SK-N-SH (cell line): Measurements from ENCODE around the gene STAMBP. TPM values are rescaled to one million over a fixed set of nuclear protein-coding genes. Genes with fewer than 3 reads are reported as not detected.

ENCODE experiments used
- CTCF ChIA-PET: fragments of 300-600, 350-600 bp; formaldehyde crosslinking; extraction: SDS; loops from one replicate; lab custom pipeline; 2021; lab: Yijun Ruan, JAX
- POLR2A ChIA-PET: fragments of 350-600 bp; sonication (Branson Sonifier 250); formaldehyde crosslinking; extraction: SDS; loops from one replicate; lab custom pipeline; 2020; ENCODE audit warnings: antibody characterized with exemption, inconsistent platforms; lab: Yijun Ruan, JAX
- DNase-seq: peaks from one replicate; pipeline ENCODE4 v3.0.0; 2012
- H2AFZ ChIP-seq: fragments of 200-600 bp; sonication (generic); 2 replicates; pipeline ENCODE4 v1.8.1; 2016; ENCODE audit warnings: antibody characterized with exemption, mild to moderate bottlenecking, low read depth
- H3F3A ChIP-seq: fragments of 200-600 bp; sonication (generic); replicated peaks from 2 replicates; pipeline ENCODE3; 2016; ENCODE audit warnings: antibody characterized with exemption, mild to moderate bottlenecking; ENCODE audit not compliant: insufficient read depth
- H3K27ac ChIP-seq, 2 experiments: fragments of 200-500 bp in 1 of 2; fragments of 200-600 bp in 1 of 2; sonication (Bioruptor generic) in 1 of 2; sonication (generic), shearing (Covaris generic) in 1 of 2; 2 replicates each; pipeline versions ENCODE4 v1.5.1 to v1.6.1; 2014 to 2016; ENCODE audit warnings: low read depth in 2 of 2, inconsistent platforms in 1 of 2, low read length in 1 of 2, mild to moderate bottlenecking in 1 of 2, mixed read lengths in 1 of 2
- H3K27me3 ChIP-seq: fragments of 200-600 bp; sonication (generic), shearing (Covaris generic); 2 replicates; pipeline ENCODE4 v1.6.1; 2016; ENCODE audit warnings: mixed run types; ENCODE audit not compliant: insufficient read depth
- H3K36me3 ChIP-seq, 2 experiments: fragments of 200-500 bp in 1 of 2; fragments of 200-600 bp in 1 of 2; sonication (Bioruptor generic) in 1 of 2; sonication (generic) in 1 of 2; replicated peaks in 1 of 2; 2 replicates each; pipeline versions ENCODE3 to v1.5.1; 2014 to 2016; ENCODE audit warnings: low read length in 1 of 2, mild to moderate bottlenecking in 1 of 2; ENCODE audit not compliant: insufficient read depth in 2 of 2, control insufficient read depth in 1 of 2
- H3K4me1 ChIP-seq, 2 experiments: fragments of 200-500 bp in 1 of 2; fragments of 200-600 bp in 1 of 2; sonication (Bioruptor generic) in 1 of 2; sonication (generic), shearing (Covaris generic) in 1 of 2; 2 replicates each; pipeline versions ENCODE4 v1.5.1 to v1.6.1; 2014 to 2016; ENCODE audit warnings: low read depth in 1 of 2, low read length in 1 of 2, mixed run types in 1 of 2; ENCODE audit not compliant: insufficient read depth in 2 of 2, control insufficient read depth in 1 of 2
- H3K4me2 ChIP-seq: fragments of 200-600 bp; sonication (generic), shearing (Covaris generic); 2 replicates; pipeline ENCODE4 v1.6.1; 2017; ENCODE audit warnings: mixed run types
- H3K4me3 ChIP-seq, 2 experiments: fragments of 200-500 bp in 1 of 2; fragments of 200-600 bp in 1 of 2; sonication (Bioruptor generic) in 1 of 2; sonication (generic), shearing (Covaris generic) in 1 of 2; 2 replicates each; pipeline versions ENCODE4 v1.5.1 to v1.8.1; 2014 to 2016; ENCODE audit warnings: low read depth in 2 of 2, inconsistent platforms in 1 of 2, low read length in 1 of 2, mild to moderate bottlenecking in 1 of 2, mixed read lengths in 1 of 2, moderate library complexity in 1 of 2
- H3K79me2 ChIP-seq: fragments of 200-600 bp; sonication (generic); 2 replicates; pipeline ENCODE4 v1.8.1; 2017; ENCODE audit warnings: mild to moderate bottlenecking; ENCODE audit not compliant: insufficient read depth
- H3K9ac ChIP-seq: fragments of 200-600 bp; sonication (generic); 2 replicates; pipeline ENCODE4 v1.6.1; 2017; ENCODE audit warnings: mixed run types
- H3K9me2 ChIP-seq: fragments of 200-600 bp; sonication (generic); 2 replicates; pipeline ENCODE4 v1.6.1; 2017; ENCODE audit warnings: mixed run types
- H3K9me3 ChIP-seq: fragments of 200-600 bp; sonication (generic); 2 replicates; pipeline ENCODE4 v1.6.1; 2017; ENCODE audit warnings: mixed run types, mild to moderate bottlenecking, moderate library complexity
- H4K20me1 ChIP-seq: fragments of 200-600 bp; sonication (generic); 2 replicates; pipeline ENCODE4 v1.6.1; 2017; ENCODE audit warnings: mild to moderate bottlenecking, mixed run types; ENCODE audit not compliant: insufficient read depth
- CHD2 ChIP-seq: fragments of 150-350 bp; IDR thresholded peaks from 2 replicates; pipeline ENCODE4 v1.6.1; 2018; ENCODE audit warnings: low read length; ENCODE audit not compliant: partially characterized antibody
- ELF1 ChIP-seq: IDR thresholded peaks from 2 replicates; pipeline ENCODE4 v1.4.0; 2012
- EP300 ChIP-seq, 2 experiments: IDR thresholded peaks; 2 replicates each; pipeline versions ENCODE4 v1.4.0 to v1.6.1; 2012; ENCODE audit warnings: borderline replicate concordance in 1 of 2, low read depth in 1 of 2, low read length in 1 of 2
- FOXJ3 ChIP-seq: sonication (generic); formaldehyde crosslinking; IDR thresholded peaks from 2 replicates; pipeline ENCODE4 v1.5.1; 2020; ENCODE audit warnings: mild to moderate bottlenecking, missing genetic modification reagents
- FOXM1 ChIP-seq: IDR thresholded peaks from 2 replicates; pipeline ENCODE4 v1.4.0; 2012; ENCODE audit warnings: low read depth, mild to moderate bottlenecking
- GATA2 ChIP-seq: sonication (generic); formaldehyde crosslinking; IDR thresholded peaks from 2 replicates; pipeline ENCODE4 v1.5.0; 2020; ENCODE audit warnings: mild to moderate bottlenecking, missing genetic modification reagents
- JUND ChIP-seq: IDR thresholded peaks from 2 replicates; pipeline ENCODE4 v1.4.0; 2012
- MAX ChIP-seq: IDR thresholded peaks from 2 replicates; pipeline ENCODE4 v1.4.0; 2012; ENCODE audit warnings: low read depth
- MEF2A ChIP-seq: IDR thresholded peaks from 2 replicates; pipeline ENCODE4 v1.4.0; 2012; ENCODE audit warnings: low read depth, borderline replicate concordance
- MXI1 ChIP-seq: IDR thresholded peaks from 2 replicates; pipeline ENCODE4 v1.6.1; 2012; ENCODE audit warnings: mild to moderate bottlenecking, low read depth, low read length, improper control_type of control experiment
- NFIC ChIP-seq: IDR thresholded peaks from 2 replicates; pipeline ENCODE4 v1.4.0; 2012; ENCODE audit warnings: borderline replicate concordance
- POLR2AphosphoS5 ChIP-seq: IDR thresholded peaks from 2 replicates; pipeline ENCODE4 v1.6.1; 2012; ENCODE audit warnings: low read depth, low read length
- RAD21 ChIP-seq: IDR thresholded peaks from 2 replicates; pipeline ENCODE4 v1.6.1; 2012; ENCODE audit warnings: mild to moderate bottlenecking, low read length
- RCOR1 ChIP-seq: fragments of 150-350 bp; IDR thresholded peaks from 2 replicates; pipeline ENCODE4 v1.6.1; 2017; ENCODE audit warnings: antibody characterized with exemption, low read length
- REST ChIP-seq: IDR thresholded peaks from 2 replicates; pipeline ENCODE4 v1.6.1; 2012; ENCODE audit warnings: mild to moderate bottlenecking, low read depth, low read length, moderate library complexity
- RFX5 ChIP-seq: IDR thresholded peaks from 2 replicates; pipeline ENCODE4 v1.6.1; 2012; ENCODE audit warnings: mild to moderate bottlenecking, improper control_type of control experiment, low read length
- RXRA ChIP-seq: IDR thresholded peaks from 2 replicates; pipeline ENCODE4 v1.4.0; 2012; ENCODE audit warnings: low read depth, mild to moderate bottlenecking, borderline replicate concordance
- SMC3 ChIP-seq: IDR thresholded peaks from 2 replicates; pipeline ENCODE4 v1.6.1; 2012; ENCODE audit warnings: low read depth, low read length, improper control_type of control experiment
- USF1 ChIP-seq: IDR thresholded peaks from 2 replicates; pipeline ENCODE4 v1.4.0; 2012; ENCODE audit warnings: low read depth, borderline replicate concordance
- ZBTB33 ChIP-seq: IDR thresholded peaks from 2 replicates; pipeline ENCODE4 v1.4.0; 2012; ENCODE audit warnings: low read depth, borderline replicate concordance
- WGBS: methylation state at CpG from one replicate; pipeline ENCODE4 v1.1.6; 2017; ENCODE audit warnings: low lambda C conversion rate; 5-methylcytosine and 5-hydroxymethylcytosine counted together
- polyA plus RNA-seq, 3 experiments: library from polyadenylated mRNA; depleted of rRNA; stranded (reverse); fragments of >200 nt; gene quantifications; 2 replicates each; pipeline ENCODE4 v1.2.3, GENCODE V29; 2012

The STAMBP gene
- polyA plus RNA-seq, 1 of the 3 experiments (the other 2 are of a cell fraction): 42.2 TPM

- Histone ChIP-seq H3K79me2 (no peaks in the 10 kb centered on the region), H3K9ac (no peak overlapping the region), H4K20me1 (no peaks in the 10 kb centered on the region), H3K9me3 (no peaks in the 10 kb centered on the region), H3K36me3 (no peaks in the 10 kb centered on the region), H2AFZ (no peak overlapping the region), H3K4me3 (no peak overlapping the region), H3K4me1 (peaks cover 0 to 5% of the 10 kb centered on the region in 2 experiments; a peak in 1 of 4 replicates), H3F3A (no peaks in the 10 kb centered on the region), H3K27me3 (no peaks in the 10 kb centered on the region; the same call in 1 of the 2 replicates), H3K9me2 (no peaks in the 10 kb centered on the region), H3K27ac (no peak overlapping the region), H3K4me2 (no peak overlapping the region)
- ChIA-PET POLR2A (no interaction called here), CTCF (interaction anchor here (0.8 kb wide), 1 partner anchor 202 kb away, joined by 3 read pairs; no protein-coding TSS in a partner anchor)
- no peak for DNase-seq
- 74% methylated on average over 2 of the region's 2 CpGs for WGBS
- TF ChIP-seq JUND (no peak), POLR2AphosphoS5 (no peak), MEF2A (no peak), RCOR1 (no peak), RFX5 (no peak), NFIC (no peak), FOXM1 (no peak), ZBTB33 (no peak), USF1 (no peak), RAD21 (no peak), SMC3 (no peak), MAX (no peak), CHD2 (no peak), MXI1 (no peak), ELF1 (no peak), RXRA (no peak), GATA2 (CRISPR knock-in tag) (no peak), EP300 (IDR thresholded peaks at IDR 0.05; ENCODE audit: borderline replicate concordance in 1 of 2, low read depth in 1 of 2, low read length in 1 of 2) (no peak), FOXJ3 (CRISPR knock-in tag) (no peak), REST (no peak)
Measured at GRCh38 chr2:73917296-73917695, 88.5 kb downstream of the STAMBP start.
